GM12878 (cell line): ENCODE results near the gene CA10. TPM values are rescaled to one million over a fixed set of nuclear protein-coding genes. Genes with fewer than 3 reads are reported as not detected.

Experiments
- ATF7 ChIP-seq: fragments of 450-650 bp; IDR thresholded peaks from 2 replicates; pipeline ENCODE4 v1.6.1; 2016; ENCODE audit warnings: low read depth, mild to moderate bottlenecking
- FOXM1 ChIP-seq: IDR thresholded peaks from 2 replicates; pipeline ENCODE4 v1.6.1; 2012; ENCODE audit warnings: low read depth, mild to moderate bottlenecking, inconsistent platforms, low read length, moderate library complexity
- JUNB ChIP-seq: IDR thresholded peaks from 2 replicates; pipeline ENCODE4 v1.6.1; 2016; ENCODE audit warnings: antibody characterized with exemption, mild to moderate bottlenecking
- ZNF217 ChIP-seq: fragments of 450-650 bp; IDR thresholded peaks from 2 replicates; pipeline ENCODE4 v1.6.1; 2017; ENCODE audit warnings: antibody characterized with exemption, mild to moderate bottlenecking
- polyA plus RNA-seq, 11 experiments: library from polyadenylated mRNA; depleted of rRNA in 4 of 11; unstranded in 6 of 11; stranded (reverse) in 5 of 11; fragments of >200 nt; fragmentation: Nextera tagmentation in 4 of 11; fragmentation: Illumina TruSeq in 1 of 11; extraction: Ambion mirVana in 4 of 11; extraction: Trizol in 1 of 11; gene quantifications; 1 replicate in 1 of 11; 2 replicates in 10 of 11; pipeline versions ENCODE4 v1.2.1 to v1.2.3, GENCODE V29; 2011 to 2016; ENCODE audit warnings: inconsistent platforms in 2 of 11, missing spikeins in 2 of 11, low read depth in 1 of 11
- total RNA-seq, 4 experiments: library from RNA; depleted of rRNA in 3 of 4; stranded (reverse); fragments of >200 nt in 3 of 4; fragmentation: Illumina TruSeq in 1 of 4; extraction: Trizol in 1 of 4; gene quantifications; 2 replicates each; pipeline versions ENCODE4 v1.2.1 to v1.2.3, GENCODE V29; 2013 to 2021
- TF ChIP-seq, protein P1 (sequence below): fragments of 450-650 bp; IDR thresholded peaks from 2 replicates; pipeline ENCODE4 v1.6.1; 2017; ENCODE audit warnings: mild to moderate bottlenecking, moderate library complexity
- TF ChIP-seq, protein P2 (sequence below): IDR thresholded peaks from 2 replicates; pipeline ENCODE4 v1.6.1; 2011; ENCODE audit warnings: mild to moderate bottlenecking, low read depth, low read length, moderate library complexity; ENCODE audit not compliant: insufficient replicate concordance
- TF ChIP-seq, protein P3 (sequence below): fragments of 450-650 bp; IDR thresholded peaks from 2 replicates; pipeline ENCODE4 v1.6.1; 2017; ENCODE audit warnings: mild to moderate bottlenecking, moderate library complexity

CA10 gene
- total and polyA plus RNA-seq, 10 of the 15 experiments (the other 5 are each of a cell fraction or from before 2014, with no cell fraction given), result not detected

- TF ChIP-seq, protein P1, sequence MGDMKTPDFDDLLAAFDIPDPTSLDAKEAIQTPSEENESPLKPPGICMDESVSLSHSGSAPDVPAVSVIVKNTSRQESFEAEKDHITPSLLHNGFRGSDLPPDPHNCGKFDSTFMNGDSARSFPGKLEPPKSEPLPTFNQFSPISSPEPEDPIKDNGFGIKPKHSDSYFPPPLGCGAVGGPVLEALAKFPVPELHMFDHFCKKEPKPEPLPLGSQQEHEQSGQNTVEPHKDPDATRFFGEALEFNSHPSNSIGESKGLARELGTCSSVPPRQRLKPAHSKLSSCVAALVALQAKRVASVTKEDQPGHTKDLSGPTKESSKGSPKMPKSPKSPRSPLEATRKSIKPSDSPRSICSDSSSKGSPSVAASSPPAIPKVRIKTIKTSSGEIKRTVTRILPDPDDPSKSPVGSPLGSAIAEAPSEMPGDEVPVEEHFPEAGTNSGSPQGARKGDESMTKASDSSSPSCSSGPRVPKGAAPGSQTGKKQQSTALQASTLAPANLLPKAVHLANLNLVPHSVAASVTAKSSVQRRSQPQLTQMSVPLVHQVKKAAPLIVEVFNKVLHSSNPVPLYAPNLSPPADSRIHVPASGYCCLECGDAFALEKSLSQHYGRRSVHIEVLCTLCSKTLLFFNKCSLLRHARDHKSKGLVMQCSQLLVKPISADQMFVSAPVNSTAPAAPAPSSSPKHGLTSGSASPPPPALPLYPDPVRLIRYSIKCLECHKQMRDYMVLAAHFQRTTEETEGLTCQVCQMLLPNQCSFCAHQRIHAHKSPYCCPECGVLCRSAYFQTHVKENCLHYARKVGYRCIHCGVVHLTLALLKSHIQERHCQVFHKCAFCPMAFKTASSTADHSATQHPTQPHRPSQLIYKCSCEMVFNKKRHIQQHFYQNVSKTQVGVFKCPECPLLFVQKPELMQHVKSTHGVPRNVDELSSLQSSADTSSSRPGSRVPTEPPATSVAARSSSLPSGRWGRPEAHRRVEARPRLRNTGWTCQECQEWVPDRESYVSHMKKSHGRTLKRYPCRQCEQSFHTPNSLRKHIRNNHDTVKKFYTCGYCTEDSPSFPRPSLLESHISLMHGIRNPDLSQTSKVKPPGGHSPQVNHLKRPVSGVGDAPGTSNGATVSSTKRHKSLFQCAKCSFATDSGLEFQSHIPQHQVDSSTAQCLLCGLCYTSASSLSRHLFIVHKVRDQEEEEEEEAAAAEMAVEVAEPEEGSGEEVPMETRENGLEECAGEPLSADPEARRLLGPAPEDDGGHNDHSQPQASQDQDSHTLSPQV, result no peak
- TF ChIP-seq ZNF217 (no peak), FOXM1 (no peak), JUNB (no peak), ATF7 (no peak)
- TF ChIP-seq, protein P2, sequence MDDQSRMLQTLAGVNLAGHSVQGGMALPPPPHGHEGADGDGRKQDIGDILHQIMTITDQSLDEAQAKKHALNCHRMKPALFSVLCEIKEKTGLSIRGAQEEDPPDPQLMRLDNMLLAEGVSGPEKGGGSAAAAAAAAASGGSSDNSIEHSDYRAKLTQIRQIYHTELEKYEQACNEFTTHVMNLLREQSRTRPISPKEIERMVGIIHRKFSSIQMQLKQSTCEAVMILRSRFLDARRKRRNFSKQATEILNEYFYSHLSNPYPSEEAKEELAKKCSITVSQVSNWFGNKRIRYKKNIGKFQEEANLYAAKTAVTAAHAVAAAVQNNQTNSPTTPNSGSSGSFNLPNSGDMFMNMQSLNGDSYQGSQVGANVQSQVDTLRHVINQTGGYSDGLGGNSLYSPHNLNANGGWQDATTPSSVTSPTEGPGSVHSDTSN, result no peak
- TF ChIP-seq, protein P3, sequence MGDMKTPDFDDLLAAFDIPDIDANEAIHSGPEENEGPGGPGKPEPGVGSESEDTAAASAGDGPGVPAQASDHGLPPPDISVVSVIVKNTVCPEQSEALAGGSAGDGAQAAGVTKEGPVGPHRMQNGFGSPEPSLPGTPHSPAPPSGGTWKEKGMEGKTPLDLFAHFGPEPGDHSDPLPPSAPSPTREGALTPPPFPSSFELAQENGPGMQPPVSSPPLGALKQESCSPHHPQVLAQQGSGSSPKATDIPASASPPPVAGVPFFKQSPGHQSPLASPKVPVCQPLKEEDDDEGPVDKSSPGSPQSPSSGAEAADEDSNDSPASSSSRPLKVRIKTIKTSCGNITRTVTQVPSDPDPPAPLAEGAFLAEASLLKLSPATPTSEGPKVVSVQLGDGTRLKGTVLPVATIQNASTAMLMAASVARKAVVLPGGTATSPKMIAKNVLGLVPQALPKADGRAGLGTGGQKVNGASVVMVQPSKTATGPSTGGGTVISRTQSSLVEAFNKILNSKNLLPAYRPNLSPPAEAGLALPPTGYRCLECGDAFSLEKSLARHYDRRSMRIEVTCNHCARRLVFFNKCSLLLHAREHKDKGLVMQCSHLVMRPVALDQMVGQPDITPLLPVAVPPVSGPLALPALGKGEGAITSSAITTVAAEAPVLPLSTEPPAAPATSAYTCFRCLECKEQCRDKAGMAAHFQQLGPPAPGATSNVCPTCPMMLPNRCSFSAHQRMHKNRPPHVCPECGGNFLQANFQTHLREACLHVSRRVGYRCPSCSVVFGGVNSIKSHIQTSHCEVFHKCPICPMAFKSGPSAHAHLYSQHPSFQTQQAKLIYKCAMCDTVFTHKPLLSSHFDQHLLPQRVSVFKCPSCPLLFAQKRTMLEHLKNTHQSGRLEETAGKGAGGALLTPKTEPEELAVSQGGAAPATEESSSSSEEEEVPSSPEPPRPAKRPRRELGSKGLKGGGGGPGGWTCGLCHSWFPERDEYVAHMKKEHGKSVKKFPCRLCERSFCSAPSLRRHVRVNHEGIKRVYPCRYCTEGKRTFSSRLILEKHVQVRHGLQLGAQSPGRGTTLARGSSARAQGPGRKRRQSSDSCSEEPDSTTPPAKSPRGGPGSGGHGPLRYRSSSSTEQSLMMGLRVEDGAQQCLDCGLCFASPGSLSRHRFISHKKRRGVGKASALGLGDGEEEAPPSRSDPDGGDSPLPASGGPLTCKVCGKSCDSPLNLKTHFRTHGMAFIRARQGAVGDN, result no peak
Observed at GRCh38 chr17:51703361-51704341, 454.9 kb downstream of the CA10 start (continued).
